Thymus (tissue), 11 donors: ENCODE results near the gene WSCD1. TPM values are rescaled to one million over a fixed set of nuclear protein-coding genes. Genes with fewer than 3 reads are reported as not detected.

ENCODE experiments used
- DNase-seq, 9 donors: peaks; one replicate each; pipeline ENCODE4 v3.0.0-alpha.2; 2013; ENCODE audit warnings: low spot score in 9 of 9, low read depth in 6 of 9, missing footprints in 1 of 9
- H3K27ac ChIP-seq, 2 donors: one replicate each; pipeline ENCODE4 v1.5.1; 2013; ENCODE audit warnings: control low read depth in 1 of 2, low read depth in 1 of 2, low read length in 1 of 2, mild to moderate bottlenecking in 1 of 2, moderate library complexity in 1 of 2
- H3K27me3 ChIP-seq, 2 donors: one replicate each; pipeline ENCODE4 v1.5.1; 2013; ENCODE audit warnings: low read length in 1 of 2; ENCODE audit not compliant: control insufficient read depth in 2 of 2, insufficient read depth in 1 of 2
- H3K36me3 ChIP-seq, 2 donors: one replicate each; pipeline ENCODE4 v1.5.1; 2013; ENCODE audit warnings: low read length in 1 of 2, mild to moderate bottlenecking in 1 of 2, moderate library complexity in 1 of 2; ENCODE audit not compliant: control insufficient read depth in 2 of 2, insufficient read depth in 2 of 2
- H3K4me1 ChIP-seq, 2 donors: one replicate each; pipeline ENCODE4 v1.5.1; 2013; ENCODE audit warnings: low read length in 2 of 2; ENCODE audit not compliant: control insufficient read depth in 2 of 2, insufficient read depth in 2 of 2
- H3K4me3 ChIP-seq, 2 donors: one replicate each; pipeline ENCODE4 v1.5.1; 2013; ENCODE audit warnings: low read length in 2 of 2, control low read depth in 1 of 2, mild to moderate bottlenecking in 1 of 2
- H3K9me3 ChIP-seq, 2 donors: one replicate each; pipeline ENCODE4 v1.5.1; 2013; ENCODE audit warnings: low read length in 1 of 2, mild to moderate bottlenecking in 1 of 2; ENCODE audit not compliant: control insufficient read depth in 2 of 2, insufficient read depth in 1 of 2
- WGBS: extraction: QIAGEN DNeasy Blood & Tissue Kit; methylation state at CpG from one replicate; pipeline ENCODE4 v1.1.7; 2013; 5-methylcytosine and 5-hydroxymethylcytosine counted together
- polyA plus RNA-seq: library from polyadenylated mRNA; stranded (reverse); fragments of 200-250 nt; gene quantifications from one replicate; pipeline ENCODE4 v1.2.3, GENCODE V29; 2013
- total RNA-seq: library from RNA; stranded (reverse); fragments of 120-200 nt; gene quantifications from one replicate; pipeline ENCODE4 v1.2.4, GENCODE V29; 2013
- donor health status: healthy.

The WSCD1 gene
- total and polyA plus RNA-seq, 2 donors, result 1.1 to 5.1 TPM

DNA sequence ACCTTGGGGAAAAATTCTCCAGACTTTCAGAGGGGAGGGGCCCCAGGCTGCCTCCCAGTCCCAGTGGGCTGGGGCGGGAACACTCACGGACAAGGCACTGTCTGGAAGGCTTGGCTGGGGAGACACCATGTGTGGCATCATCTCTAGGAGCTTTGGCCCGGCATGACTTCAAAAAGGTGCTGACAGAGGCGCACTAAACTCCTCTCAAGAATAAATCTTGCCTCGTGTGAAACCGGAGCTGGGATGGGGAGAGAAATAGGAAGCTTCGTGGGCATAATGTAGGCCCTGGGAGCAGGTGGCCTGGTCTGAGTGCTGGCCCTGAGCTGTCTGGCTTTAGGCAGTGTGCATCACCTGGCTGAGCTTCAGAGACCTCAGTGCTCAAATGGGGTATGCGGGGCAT is 5.7 kb downstream of the WSCD1 start:
- DNase-seq, result no peak
- no peak overlapping the region for H3K4me3 ChIP-seq
- H3K27me3 ChIP-seq, result peaks cover 12 to 24% of the 10 kb centered on the region in 2 donors

DNA sequence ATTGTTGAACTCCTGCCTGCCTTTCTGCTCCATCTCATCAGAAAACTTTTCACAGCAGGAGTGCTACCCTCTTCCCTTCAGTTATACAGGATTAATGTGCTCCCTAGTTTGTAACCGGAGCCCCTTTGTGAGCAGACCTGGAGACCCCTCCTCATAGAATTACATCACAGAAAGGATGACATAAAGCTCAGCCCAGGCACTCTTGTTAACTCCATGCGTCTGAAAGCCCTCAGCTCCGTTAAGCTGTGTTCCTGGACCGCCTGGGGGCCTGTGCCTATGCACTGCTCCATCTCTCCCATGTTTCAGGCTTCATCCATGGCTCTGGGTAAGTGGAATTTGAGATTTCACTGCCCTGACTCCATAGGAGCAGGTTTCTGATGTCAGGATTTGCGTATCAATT is 7.6 kb downstream of the WSCD1 start:
- DNase-seq, result no peak
- no peak overlapping the region for H3K27ac ChIP-seq
- WGBS, result 92% methylated on average over 5 of the region's 5 CpGs
- no peaks in the 10 kb centered on the region for H3K9me3 ChIP-seq
- H3K36me3 ChIP-seq, result no peaks in the 10 kb centered on the region
- H3K27me3 ChIP-seq, result peaks cover 0 to 6% of the 10 kb centered on the region in 2 donors
- H3K4me1 ChIP-seq, result no peaks in the 10 kb centered on the region
- H3K4me3 ChIP-seq, result no peak overlapping the region

More for the DNA sequence above, 5.7 kb downstream of the WSCD1 start:
- Histone ChIP-seq H3K27ac (no peak overlapping the region), H3K4me1 (no peaks in the 10 kb centered on the region), H3K36me3 (no peaks in the 10 kb centered on the region), H3K9me3 (no peaks in the 10 kb centered on the region)
- WGBS, result 91% methylated on average over 8 of the region's 8 CpGs

DNA sequence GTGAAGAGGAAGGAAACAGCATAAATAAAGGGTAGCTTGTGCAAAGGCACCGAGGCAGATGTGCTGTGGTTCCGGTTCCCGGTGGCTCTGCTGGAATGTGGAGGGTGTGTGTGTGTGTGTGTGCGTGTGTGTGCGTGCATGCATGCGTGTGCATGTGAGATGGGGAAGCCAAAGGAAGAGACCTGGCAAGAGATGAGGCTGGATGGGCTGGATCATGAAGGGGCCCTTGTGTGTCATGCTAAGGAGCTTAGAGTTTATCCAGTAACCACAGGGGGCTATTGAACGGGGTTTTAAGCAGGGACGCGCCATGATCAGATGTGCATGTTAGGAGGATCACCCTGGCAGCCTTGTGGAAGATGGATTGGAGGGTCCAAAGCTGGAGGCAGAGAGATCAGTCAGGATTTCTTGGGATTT is 8.3 kb downstream of the WSCD1 start:
- 92% methylated on average over 9 of the region's 9 CpGs for WGBS
- Histone ChIP-seq H3K36me3 (no peaks in the 10 kb centered on the region), H3K9me3 (no peaks in the 10 kb centered on the region), H3K4me3 (no peak overlapping the region), H3K27ac (no peak overlapping the region), H3K4me1 (no peaks in the 10 kb centered on the region), H3K27me3 (peaks cover 0 to 2% of the 10 kb centered on the region in 2 donors)
- no peak for DNase-seq

DNA sequence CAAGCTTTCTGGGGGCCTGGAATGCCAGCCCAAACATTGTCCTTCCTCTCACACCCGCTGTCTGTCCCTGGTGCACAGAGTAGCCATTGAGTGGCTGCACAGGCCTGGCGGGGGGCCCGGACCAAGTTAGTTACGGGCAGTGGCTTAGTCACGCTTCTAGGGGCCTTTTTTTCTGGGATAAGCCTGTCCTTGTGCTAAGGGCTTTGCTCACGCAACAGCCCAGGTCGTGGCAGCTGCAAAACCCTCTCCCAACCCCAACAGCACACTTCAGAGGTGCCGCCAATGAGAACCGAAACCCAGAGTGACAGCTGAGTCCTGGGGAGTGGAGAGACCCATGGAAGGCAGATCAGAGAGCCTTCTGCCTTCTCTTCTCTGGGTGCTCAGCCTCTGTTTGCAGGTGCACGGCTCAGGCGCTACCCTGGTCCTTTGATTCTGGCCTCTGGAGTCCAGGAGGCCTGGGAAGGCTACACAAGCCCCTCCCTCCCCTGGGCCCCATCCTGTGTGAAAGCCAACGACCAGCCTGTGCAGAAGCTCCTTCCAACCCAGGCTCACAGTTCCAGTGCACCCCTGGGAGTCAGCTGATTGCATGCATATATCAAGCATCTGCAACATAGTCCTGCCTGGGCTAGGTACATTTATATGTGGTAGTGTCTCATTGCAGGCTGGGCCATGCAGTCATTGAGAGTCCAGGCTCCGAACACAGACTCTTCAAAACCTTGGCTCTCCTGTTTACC is 9.1 kb downstream of the WSCD1 start:
- Histone ChIP-seq H3K4me1 (no peaks in the 10 kb centered on the region), H3K4me3 (no peak overlapping the region), H3K36me3 (no peaks in the 10 kb centered on the region), H3K27ac (no peak overlapping the region), H3K27me3 (peaks cover 0 to 1% of the 10 kb centered on the region in 2 donors), H3K9me3 (no peaks in the 10 kb centered on the region)
- 85% methylated on average over 13 of the region's 13 CpGs for WGBS
- no peak for DNase-seq

DNA sequence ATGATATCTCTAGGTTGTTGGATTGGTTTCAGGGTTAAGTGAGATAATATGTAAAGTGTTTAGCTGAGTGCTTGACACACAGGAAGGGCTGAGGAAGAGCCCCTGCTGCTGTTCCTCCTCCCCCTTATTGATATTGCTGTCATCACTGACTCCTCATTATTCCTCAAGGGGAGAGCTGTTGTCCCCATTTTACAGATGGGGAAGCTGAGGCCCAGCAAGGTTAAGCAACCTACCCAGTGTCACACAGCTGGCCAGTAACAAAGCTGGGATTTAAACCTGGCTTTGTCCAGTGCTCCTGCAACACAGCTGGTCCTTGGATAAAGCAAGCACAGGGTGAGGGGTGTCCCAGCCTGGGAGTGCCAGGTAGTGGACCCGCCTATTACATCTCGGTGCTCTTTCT is 9.8 kb downstream of the WSCD1 start:
- H3K9me3 ChIP-seq, result no peaks in the 10 kb centered on the region
- DNase-seq, result no peak
- H3K36me3 ChIP-seq, result no peaks in the 10 kb centered on the region
- WGBS, result 97% methylated on average over 2 of the region's 2 CpGs
- H3K4me1 ChIP-seq, result no peaks in the 10 kb centered on the region
- no peaks in the 10 kb centered on the region for H3K27me3 ChIP-seq
- H3K27ac ChIP-seq, result no peak overlapping the region
- H3K4me3 ChIP-seq, result no peak overlapping the region

DNA sequence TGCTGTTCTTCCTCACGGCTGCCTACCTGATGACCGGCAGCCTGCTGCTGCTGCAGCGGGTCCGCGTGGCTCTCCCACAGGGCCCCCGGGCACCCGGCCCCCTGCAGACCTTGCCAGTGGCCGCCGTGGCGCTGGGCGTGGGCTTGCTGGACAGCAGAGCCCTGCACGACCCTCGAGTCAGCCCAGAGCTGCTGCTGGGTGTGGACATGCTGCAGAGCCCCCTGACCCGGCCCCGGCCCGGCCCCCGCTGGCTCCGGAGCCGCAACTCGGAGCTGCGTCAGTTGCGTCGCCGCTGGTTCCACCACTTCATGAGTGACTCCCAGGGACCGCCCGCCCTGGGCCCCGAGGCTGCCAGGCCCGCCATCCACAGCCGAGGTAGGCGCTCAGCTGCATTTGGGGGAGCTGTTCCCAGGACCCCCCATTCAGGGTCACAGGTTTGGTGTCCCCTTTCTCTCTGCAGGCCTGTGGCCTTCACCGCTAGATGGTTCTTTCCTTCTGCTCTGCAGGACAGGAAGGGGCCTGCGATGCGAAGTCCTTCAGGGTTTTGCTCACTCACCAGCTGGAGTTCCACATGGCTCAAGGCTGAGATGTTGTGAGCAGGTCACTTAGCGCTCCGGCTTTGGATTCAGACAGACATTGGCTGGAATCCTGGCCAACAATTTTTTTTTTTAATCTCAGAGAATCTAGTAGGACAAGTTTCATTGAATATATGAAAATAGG is 10.7 kb downstream of the WSCD1 start:
- H3K9me3 ChIP-seq, result no peaks in the 10 kb centered on the region
- no peak overlapping the region for H3K4me3 ChIP-seq
- WGBS, result 97% methylated on average over 35 of the region's 35 CpGs
- H3K36me3 ChIP-seq, result no peaks in the 10 kb centered on the region
- no peaks in the 10 kb centered on the region for H3K27me3 ChIP-seq
- no peaks in the 10 kb centered on the region for H3K4me1 ChIP-seq
- DNase-seq, result no peak
- no peak overlapping the region for H3K27ac ChIP-seq

DNA sequence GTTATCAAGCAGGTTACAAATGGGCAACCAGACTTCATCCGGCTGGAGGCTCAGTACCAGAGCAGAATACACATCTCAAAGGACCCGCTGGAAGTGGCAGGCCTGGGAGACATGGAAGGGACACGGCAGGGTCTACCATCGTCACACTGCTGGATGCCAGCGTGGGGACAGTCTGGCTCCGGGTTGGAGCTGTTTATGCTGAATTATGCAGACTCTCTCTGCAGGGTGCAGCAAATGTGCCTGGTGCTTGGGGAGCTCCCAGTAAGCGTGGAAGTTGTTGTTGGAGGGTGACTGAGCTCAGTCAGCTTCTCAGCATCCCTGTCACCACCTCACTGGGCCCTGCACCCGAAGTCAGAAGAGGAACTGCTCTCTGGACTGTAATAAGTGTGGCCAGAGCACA is 12.2 kb downstream of the WSCD1 start:
- no peaks in the 10 kb centered on the region for H3K9me3 ChIP-seq
- no peaks in the 10 kb centered on the region for H3K36me3 ChIP-seq
- no peak overlapping the region for H3K27ac ChIP-seq
- no peak overlapping the region for H3K4me3 ChIP-seq
- no peaks in the 10 kb centered on the region for H3K27me3 ChIP-seq
- DNase-seq, result no peak
- 90% methylated on average over 8 of the region's 8 CpGs for WGBS
- no peaks in the 10 kb centered on the region for H3K4me1 ChIP-seq

DNA sequence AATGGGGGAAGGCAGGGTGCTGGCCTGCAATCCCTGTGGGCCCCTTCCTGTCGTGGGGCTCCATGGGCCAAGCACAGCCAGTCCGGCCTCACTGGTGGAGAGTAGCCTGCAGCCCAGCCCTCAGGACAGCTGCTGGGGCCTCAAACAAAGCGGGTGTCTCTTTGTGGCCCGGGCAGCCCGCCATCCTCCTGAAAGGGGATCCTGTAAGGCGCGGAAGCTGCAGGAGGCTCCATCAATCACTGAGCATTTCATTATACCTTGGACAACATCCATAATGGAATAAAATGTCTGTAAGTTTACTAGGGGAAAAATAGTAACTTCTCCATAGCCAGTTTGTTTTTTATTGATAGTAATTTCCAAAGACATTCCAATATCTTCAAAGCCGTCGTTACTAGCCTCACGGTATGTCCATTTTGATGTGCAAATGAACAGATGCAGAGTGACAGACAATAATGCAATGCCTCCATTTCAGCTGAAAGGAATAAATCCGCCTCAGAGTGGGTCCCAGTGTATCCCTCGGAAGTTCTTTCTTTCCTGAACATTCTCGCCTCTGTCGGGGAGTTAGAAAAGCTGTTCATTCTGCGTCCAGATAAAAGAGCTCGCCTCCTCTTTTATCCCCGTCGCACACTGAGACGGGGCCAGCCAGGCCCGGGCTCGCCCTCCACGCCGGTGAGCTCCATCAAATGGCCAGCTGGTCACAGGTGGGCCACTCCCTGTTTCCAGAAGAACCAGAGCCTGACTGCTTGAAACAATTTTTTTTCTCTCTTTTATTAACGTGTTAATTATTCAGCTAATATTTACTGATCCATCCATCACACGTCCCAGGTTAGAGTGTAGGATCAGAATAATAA is 14.4 kb downstream of the WSCD1 start:
- H3K9me3 ChIP-seq, result no peaks in the 10 kb centered on the region
- H3K27me3 ChIP-seq, result no peaks in the 10 kb centered on the region
- H3K27ac ChIP-seq, result no peak overlapping the region
- no peak overlapping the region for H3K4me3 ChIP-seq
- H3K4me1 ChIP-seq, result no peaks in the 10 kb centered on the region
- 91% methylated on average over 25 of the region's 25 CpGs for WGBS
- DNase-seq, result no peak
- H3K36me3 ChIP-seq, result no peaks in the 10 kb centered on the region

DNA sequence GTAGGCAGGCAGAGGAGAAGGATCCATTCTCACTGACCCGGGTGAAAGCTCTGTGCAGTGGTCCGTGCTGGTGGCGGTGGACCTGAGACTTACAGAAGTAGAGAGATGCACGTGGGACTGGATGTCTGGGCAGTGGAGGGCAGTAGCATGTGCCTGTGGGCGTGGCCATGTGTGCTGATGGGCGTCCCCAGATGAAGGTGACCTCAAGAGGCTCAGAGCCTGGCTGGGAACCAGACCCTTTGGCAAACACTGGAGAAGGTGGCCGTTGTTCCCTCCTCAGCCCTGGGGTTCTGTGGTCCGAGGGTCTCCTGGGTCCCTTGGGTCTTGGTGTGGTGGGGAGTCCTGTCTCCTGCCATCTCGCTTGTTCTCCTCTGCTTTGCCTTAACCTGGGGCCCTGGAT is 15.6 kb downstream of the WSCD1 start:
- no peak for DNase-seq
- Histone ChIP-seq H3K27me3 (no peaks in the 10 kb centered on the region), H3K4me3 (no peak overlapping the region), H3K9me3 (no peaks in the 10 kb centered on the region), H3K4me1 (no peaks in the 10 kb centered on the region), H3K36me3 (no peaks in the 10 kb centered on the region), H3K27ac (no peak overlapping the region)
- WGBS, result 87% methylated on average over 9 of the region's 9 CpGs
